Parathyroid adenoma (tissue), 2 donors: ENCODE results near the gene RERE.

Experiments used
- H2AFZ ChIP-seq: fragments of 300-600 bp; sonication (generic); one replicate; pipeline ENCODE4 v1.7.0; 2017; ENCODE audit warnings: antibody characterized with exemption, mild to moderate bottlenecking
- H3K27ac ChIP-seq: fragments of 300-600 bp; sonication (generic); one replicate; pipeline ENCODE4 v1.7.0; 2017
- H3K27me3 ChIP-seq: fragments of 300-600 bp; sonication (generic); one replicate; pipeline ENCODE4 v1.7.0; 2017; ENCODE audit warnings: low read length; ENCODE audit not compliant: control insufficient read depth, insufficient read depth
- H3K36me3 ChIP-seq: fragments of 300-600 bp; sonication (generic); one replicate; pipeline ENCODE4 v1.7.0; 2017; ENCODE audit warnings: low read length; ENCODE audit not compliant: control insufficient read depth, insufficient read depth
- H3K4me1 ChIP-seq: fragments of 300-600 bp; sonication (generic); one replicate; pipeline ENCODE4 v1.7.0; 2017; ENCODE audit warnings: control low read depth
- H3K4me2 ChIP-seq: fragments of 300-600 bp; sonication (generic); one replicate; pipeline ENCODE4 v1.7.0; 2017; ENCODE audit warnings: low read length
- H3K4me3 ChIP-seq: fragments of 300-600 bp; sonication (generic); one replicate; pipeline ENCODE4 v1.7.0; 2017; ENCODE audit warnings: low read depth, low read length
- H3K79me2 ChIP-seq: fragments of 300-600 bp; sonication (generic); one replicate; pipeline ENCODE4 v1.7.0; 2017; ENCODE audit warnings: control low read depth
- H3K9ac ChIP-seq: fragments of 300-600 bp; sonication (generic); one replicate; pipeline ENCODE4 v1.7.0; 2017; ENCODE audit warnings: mild to moderate bottlenecking
- H3K9me3 ChIP-seq: fragments of 300-600 bp; sonication (generic); one replicate; pipeline ENCODE4 v1.7.0; 2017; ENCODE audit warnings: low read length; ENCODE audit not compliant: control insufficient read depth
- CTCF ChIP-seq: fragments of 300-600 bp; sonication (generic); IDR thresholded peaks from one replicate; pipeline ENCODE4 v1.7.0; 2017; ENCODE audit warnings: antibody characterized with exemption, mild to moderate bottlenecking
- donor health status: primary hyperparathyroidism.

Gene RERE

GRCh38 chr1:8518490-8518801, 299.0 kb downstream of the RERE start:
- Histone ChIP-seq H3K27ac (peak overlapping the region; percentile 47), H3K36me3 (no peaks in the 10 kb centered on the region), H3K9me3 (no peaks in the 10 kb centered on the region), H2AFZ (no peak overlapping the region), H3K4me3 (no peak overlapping the region), H3K27me3 (no peaks in the 10 kb centered on the region), H3K79me2 (peaks cover 32% of the 10 kb centered on the region), H3K9ac (no peak overlapping the region), H3K4me1 (peaks cover 7% of the 10 kb centered on the region), H3K4me2 (no peak overlapping the region)
- TF ChIP-seq CTCF: no peak

GRCh38 chr1:8517661-8518489, 299.6 kb downstream of the RERE start:
- no peak for TF ChIP-seq CTCF
- H3K9me3 ChIP-seq: no peaks in the 10 kb centered on the region
- no peaks in the 10 kb centered on the region for H3K36me3 ChIP-seq
- H3K4me3 ChIP-seq: no peak overlapping the region
- peak overlapping the region; percentile 47 for H3K27ac ChIP-seq
- H3K4me2 ChIP-seq: no peak overlapping the region
- no peaks in the 10 kb centered on the region for H3K27me3 ChIP-seq
- H3K79me2 ChIP-seq: peaks cover 31% of the 10 kb centered on the region
- peaks cover 7% of the 10 kb centered on the region for H3K4me1 ChIP-seq
- no peak overlapping the region for H2AFZ ChIP-seq
- H3K9ac ChIP-seq: no peak overlapping the region

- Histone ChIP-seq H3K27ac (peak overlapping the region; percentile 22), H2AFZ (no peak overlapping the region), H3K4me2 (no peak overlapping the region), H3K79me2 (peaks cover 30% of the 10 kb centered on the region), H3K36me3 (no peaks in the 10 kb centered on the region), H3K4me1 (peaks cover 7% of the 10 kb centered on the region), H3K4me3 (no peak overlapping the region), H3K9ac (no peak overlapping the region), H3K9me3 (no peaks in the 10 kb centered on the region), H3K27me3 (no peaks in the 10 kb centered on the region)
- no peak for TF ChIP-seq CTCF
These were observed 300.5 kb downstream of the RERE start for GRCh38 chr1:8516793-8517556.

- H2AFZ ChIP-seq: no peak overlapping the region
- no peak overlapping the region for H3K4me2 ChIP-seq
- no peaks in the 10 kb centered on the region for H3K36me3 ChIP-seq
- peaks cover 7% of the 10 kb centered on the region for H3K4me1 ChIP-seq
- no peaks in the 10 kb centered on the region for H3K9me3 ChIP-seq
- no peak for TF ChIP-seq CTCF
- no peak overlapping the region for H3K27ac ChIP-seq
- no peak overlapping the region for H3K9ac ChIP-seq
- no peak overlapping the region for H3K4me3 ChIP-seq
- no peaks in the 10 kb centered on the region for H3K27me3 ChIP-seq
- H3K79me2 ChIP-seq: peaks cover 30% of the 10 kb centered on the region
These were observed 301.1 kb downstream of the RERE start for GRCh38 chr1:8516278-8516777.
